Mesendoderm (in vitro differentiated cells): ENCODE results near the gene PCDH15.

Source experiments
- DNase-seq: peaks from one replicate; pipeline ENCODE4 v3.0.0; 2013
- H2AK5ac ChIP-seq: 2 replicates; pipeline ENCODE4 v1.6.1; 2013; ENCODE audit warnings: low read length, inconsistent platforms
- H2BK120ac ChIP-seq: 2 replicates; pipeline ENCODE4 v1.6.1; 2013; ENCODE audit warnings: low read depth, mild to moderate bottlenecking, low read length, moderate library complexity, mixed read lengths
- H2BK15ac ChIP-seq: replicated peaks from 2 replicates; pipeline ENCODE4 v1.6.1; 2013; ENCODE audit warnings: low read depth, mild to moderate bottlenecking, moderate library complexity
- H2BK5ac ChIP-seq: 2 replicates; pipeline ENCODE4 v1.6.1; 2013; ENCODE audit warnings: low read length, inconsistent platforms
- H3K18ac ChIP-seq: 2 replicates; pipeline ENCODE4 v1.6.1; 2013; ENCODE audit warnings: mild to moderate bottlenecking, low read length, mixed read lengths
- H3K23ac ChIP-seq: one replicate; pipeline ENCODE4 v1.6.1; 2013; ENCODE audit warnings: low read length
- H3K27ac ChIP-seq: 2 replicates; pipeline ENCODE4 v1.5.1; 2013; ENCODE audit warnings: low read depth, mild to moderate bottlenecking, inconsistent platforms, low read length, moderate library complexity
- H3K27me3 ChIP-seq: 2 replicates; pipeline ENCODE4 v1.6.1; 2013; ENCODE audit warnings: low read length, control low read depth, mild to moderate bottlenecking, inconsistent platforms; ENCODE audit not compliant: insufficient read depth, poor library complexity
- H3K36me3 ChIP-seq: 2 replicates; pipeline ENCODE4 v1.6.1; 2013; ENCODE audit warnings: low read length, inconsistent platforms; ENCODE audit not compliant: control insufficient read depth, insufficient read depth
- H3K4ac ChIP-seq: one replicate; pipeline ENCODE4 v1.6.1; 2013; ENCODE audit warnings: low read depth, mild to moderate bottlenecking, low read length, moderate library complexity
- H3K4me1 ChIP-seq: 2 replicates; pipeline ENCODE4 v1.6.1; 2013; ENCODE audit warnings: low read depth, low read length, inconsistent platforms; ENCODE audit not compliant: control insufficient read depth
- H3K4me2 ChIP-seq: 2 replicates; pipeline ENCODE4 v1.6.1; 2013; ENCODE audit warnings: low read length
- H3K4me3 ChIP-seq: 2 replicates; pipeline ENCODE4 v1.5.1; 2013; ENCODE audit warnings: mild to moderate bottlenecking, low read length
- H3K56ac ChIP-seq: one replicate; pipeline ENCODE4 v1.6.1; 2013; ENCODE audit warnings: low read length
- H3K79me1 ChIP-seq: 2 replicates; pipeline ENCODE4 v1.6.1; 2013; ENCODE audit warnings: low read length, inconsistent platforms
- H3K79me2 ChIP-seq: 2 replicates; pipeline ENCODE4 v1.6.1; 2013; ENCODE audit warnings: mild to moderate bottlenecking, low read length; ENCODE audit not compliant: control insufficient read depth, insufficient read depth
- H3K9ac ChIP-seq: 2 replicates; pipeline ENCODE4 v1.6.1; 2013; ENCODE audit warnings: low read length, inconsistent platforms
- H4K5ac ChIP-seq: one replicate; pipeline ENCODE4 v1.6.1; 2013; ENCODE audit warnings: low read length
- H4K8ac ChIP-seq: one replicate; pipeline ENCODE4 v1.6.1; 2013; ENCODE audit warnings: low read depth, mild to moderate bottlenecking, control low read depth, low read length, moderate library complexity
- WGBS: extraction: QIAGEN DNeasy Blood & Tissue Kit; methylation state at CpG from one replicate; pipeline ENCODE4 v1.1.7; 2013; ENCODE audit warnings: low lambda C conversion rate, missing lambda C conversion rate; ENCODE audit not compliant: insufficient coverage; ENCODE audit errors: extremely low coverage; 5-methylcytosine and 5-hydroxymethylcytosine counted together

PCDH15 gene

GRCh38 chr10:54622017-54622416, 179.0 kb downstream of the PCDH15 start:
- H3K4me2 ChIP-seq = no peak overlapping the region
- H3K4me1 ChIP-seq = no peaks in the 10 kb centered on the region
- H3K79me1 ChIP-seq = no peaks in the 10 kb centered on the region
- H3K18ac ChIP-seq = no peak overlapping the region
- H2BK120ac ChIP-seq = no peak overlapping the region
- no peak overlapping the region for H2AK5ac ChIP-seq
- H3K4ac ChIP-seq = no peak overlapping the region
- no peak overlapping the region for H4K8ac ChIP-seq
- H3K56ac ChIP-seq = no peak overlapping the region
- WGBS = no CpG with 5 or more reads among the region's 3 CpGs
- no peak overlapping the region for H4K5ac ChIP-seq
- H3K36me3 ChIP-seq = no peaks in the 10 kb centered on the region
- peak; percentile 63 for DNase-seq
- no peak overlapping the region for H2BK5ac ChIP-seq
- no peak overlapping the region for H3K23ac ChIP-seq
- no peak overlapping the region for H3K27ac ChIP-seq
- H3K27me3 ChIP-seq = no peaks in the 10 kb centered on the region
- no peaks in the 10 kb centered on the region for H3K79me2 ChIP-seq
- H3K4me3 ChIP-seq = no peak overlapping the region
- no peak overlapping the region for H3K9ac ChIP-seq
- H2BK15ac ChIP-seq = no peak overlapping the region

GRCh38 chr10:54620352-54620751, 180.7 kb downstream of the PCDH15 start:
- WGBS = no CpG with 5 or more reads among the region's 2 CpGs
- Histone ChIP-seq H3K4me3 (no peak overlapping the region), H3K23ac (no peak overlapping the region), H3K56ac (no peak overlapping the region), H3K27me3 (no peaks in the 10 kb centered on the region), H3K79me1 (no peaks in the 10 kb centered on the region), H2BK5ac (no peak overlapping the region), H3K18ac (no peak overlapping the region), H2BK120ac (no peak overlapping the region), H3K27ac (no peak overlapping the region), H3K79me2 (no peaks in the 10 kb centered on the region), H2AK5ac (no peak overlapping the region), H4K8ac (no peak overlapping the region), H3K9ac (no peak overlapping the region), H4K5ac (no peak overlapping the region), H3K4ac (no peak overlapping the region), H2BK15ac (no peak overlapping the region), H3K36me3 (no peaks in the 10 kb centered on the region), H3K4me1 (no peaks in the 10 kb centered on the region), H3K4me2 (no peak overlapping the region)
- no peak for DNase-seq

- no peak for DNase-seq
- Histone ChIP-seq H2BK120ac (no peak overlapping the region), H3K23ac (no peak overlapping the region), H3K18ac (no peak overlapping the region), H4K5ac (no peak overlapping the region), H3K9ac (no peak overlapping the region), H2BK5ac (no peak overlapping the region), H3K4me1 (no peaks in the 10 kb centered on the region), H4K8ac (no peak overlapping the region), H3K4ac (no peak overlapping the region), H3K4me3 (no peak overlapping the region), H3K27me3 (no peaks in the 10 kb centered on the region), H2BK15ac (no peak overlapping the region), H3K79me2 (no peaks in the 10 kb centered on the region), H3K79me1 (no peaks in the 10 kb centered on the region), H3K27ac (no peak overlapping the region), H3K36me3 (no peaks in the 10 kb centered on the region), H2AK5ac (no peak overlapping the region), H3K4me2 (no peak overlapping the region), H3K56ac (no peak overlapping the region)
- WGBS = no CpG with 5 or more reads among the region's 1 CpG
These were observed 187.0 kb downstream of the PCDH15 start for GRCh38 chr10:54614072-54614471.

- no peak overlapping the region for H3K4ac ChIP-seq
- H3K79me2 ChIP-seq = no peaks in the 10 kb centered on the region
- no peak for DNase-seq
- H3K79me1 ChIP-seq = no peaks in the 10 kb centered on the region
- no peak overlapping the region for H3K27ac ChIP-seq
- no peak overlapping the region for H3K9ac ChIP-seq
- no peaks in the 10 kb centered on the region for H3K27me3 ChIP-seq
- H3K4me2 ChIP-seq = no peak overlapping the region
- no peak overlapping the region for H3K56ac ChIP-seq
- no peak overlapping the region for H2BK5ac ChIP-seq
- no peaks in the 10 kb centered on the region for H3K36me3 ChIP-seq
- no peak overlapping the region for H3K18ac ChIP-seq
- H2BK120ac ChIP-seq = no peak overlapping the region
- no peaks in the 10 kb centered on the region for H3K4me1 ChIP-seq
- no peak overlapping the region for H3K23ac ChIP-seq
- no peak overlapping the region for H2BK15ac ChIP-seq
- H2AK5ac ChIP-seq = no peak overlapping the region
- no peak overlapping the region for H4K5ac ChIP-seq
- H3K4me3 ChIP-seq = no peak overlapping the region
- H4K8ac ChIP-seq = no peak overlapping the region
These were observed 187.9 kb downstream of the PCDH15 start for GRCh38 chr10:54613162-54613561.

GRCh38 chr10:54609423-54609822, 191.6 kb downstream of the PCDH15 start:
- Histone ChIP-seq H3K36me3 (no peaks in the 10 kb centered on the region), H2BK5ac (no peak overlapping the region), H4K8ac (no peak overlapping the region), H4K5ac (no peak overlapping the region), H3K4me2 (no peak overlapping the region), H3K79me1 (no peaks in the 10 kb centered on the region), H3K27me3 (no peaks in the 10 kb centered on the region), H3K4me3 (no peak overlapping the region), H3K27ac (no peak overlapping the region), H2AK5ac (no peak overlapping the region), H3K18ac (no peak overlapping the region), H2BK15ac (no peak overlapping the region), H3K4me1 (no peaks in the 10 kb centered on the region), H3K23ac (no peak overlapping the region), H3K4ac (no peak overlapping the region), H3K9ac (no peak overlapping the region), H2BK120ac (no peak overlapping the region), H3K56ac (no peak overlapping the region), H3K79me2 (no peaks in the 10 kb centered on the region)
- no peak for DNase-seq

GRCh38 chr10:54607983-54608382, 193.0 kb downstream of the PCDH15 start:
- H3K27ac ChIP-seq = no peak overlapping the region
- no peak overlapping the region for H3K56ac ChIP-seq
- no CpG with 5 or more reads among the region's 5 CpGs for WGBS
- H3K79me2 ChIP-seq = no peaks in the 10 kb centered on the region
- no peaks in the 10 kb centered on the region for H3K4me1 ChIP-seq
- H2BK15ac ChIP-seq = no peak overlapping the region
- no peak overlapping the region for H3K9ac ChIP-seq
- DNase-seq = peak; percentile 28
- no peaks in the 10 kb centered on the region for H3K27me3 ChIP-seq
- no peak overlapping the region for H2BK120ac ChIP-seq
- H3K18ac ChIP-seq = no peak overlapping the region
- H3K4me3 ChIP-seq = no peak overlapping the region
- H3K36me3 ChIP-seq = no peaks in the 10 kb centered on the region
- H3K23ac ChIP-seq = no peak overlapping the region
- H2AK5ac ChIP-seq = no peak overlapping the region
- H3K4ac ChIP-seq = no peak overlapping the region
- no peak overlapping the region for H4K5ac ChIP-seq
- H3K79me1 ChIP-seq = no peaks in the 10 kb centered on the region
- no peak overlapping the region for H3K4me2 ChIP-seq
- H4K8ac ChIP-seq = no peak overlapping the region
- H2BK5ac ChIP-seq = no peak overlapping the region
